NCI-H460 (cell line): ENCODE results near the gene COL6A3. TPM values are rescaled to one million over a fixed set of nuclear protein-coding genes. Genes with fewer than 3 reads are reported as not detected.
"Not testable (repeated sequence)": the region's sequence is repeated elsewhere in the genome, so short reads cannot be mapped to it uniquely, and the experiment has no call there.

ENCODE experiments used
- DNase-seq: peaks from one replicate; pipeline ENCODE4 v3.0.0-alpha.2; 2016; ENCODE audit warnings: low read depth; ENCODE audit errors: extremely low read depth
- total RNA-seq: library from RNA; depleted of rRNA; stranded (reverse); fragments of >200 nt; shearing (Covaris generic); gene quantifications from 2 replicates; pipeline ENCODE4 v1.2.3, GENCODE V29; 2014

COL6A3 gene
- total RNA-seq, 1 experiment from 2014 or later = 0.27 TPM

DNA sequence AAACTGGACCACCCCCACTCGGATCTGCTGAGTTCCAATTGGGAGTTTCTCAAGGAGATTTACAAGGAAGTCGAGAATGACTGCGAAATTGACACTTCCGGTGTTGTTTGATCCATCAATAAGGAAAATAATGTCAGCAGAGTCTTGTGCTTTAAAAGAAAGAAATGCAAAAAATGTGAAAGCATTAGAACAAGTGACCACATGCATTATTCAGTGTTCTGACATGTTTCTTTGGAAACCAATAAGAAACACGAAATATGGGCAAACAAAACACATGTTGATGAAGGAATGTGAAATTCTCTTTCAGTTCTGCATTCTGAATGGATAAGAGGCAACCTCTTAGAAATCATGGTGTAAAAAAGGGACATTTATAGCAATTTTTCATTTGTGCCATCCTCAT is 25.9 kb downstream of the COL6A3 start:
- DNase-seq = no peak

DNA sequence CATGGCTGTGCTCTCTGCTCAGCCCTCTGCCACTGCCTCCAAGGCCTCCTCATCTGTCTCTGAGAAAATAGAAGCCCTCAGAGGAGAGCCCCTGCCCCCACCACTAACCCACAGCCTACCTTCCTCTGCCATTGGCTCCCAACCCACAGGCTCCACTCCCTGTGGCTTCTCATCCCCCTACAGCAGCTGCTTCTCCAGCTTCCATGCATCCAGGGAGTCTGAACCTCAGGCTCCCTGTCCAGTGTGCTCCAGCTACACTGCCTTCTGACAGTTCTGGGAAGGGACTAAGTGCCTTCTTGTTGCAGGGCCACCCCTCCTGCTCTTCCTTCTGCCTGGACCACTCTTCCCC is 29.3 kb downstream of the COL6A3 start:
- DNase-seq = no peak

GRCh38 chr2:237383991-237384671 is 29.8 kb downstream of the COL6A3 start:
- no peak for DNase-seq

GRCh38 chr2:237380768-237381167 is 33.2 kb downstream of the COL6A3 start:
- no peak for DNase-seq

DNA sequence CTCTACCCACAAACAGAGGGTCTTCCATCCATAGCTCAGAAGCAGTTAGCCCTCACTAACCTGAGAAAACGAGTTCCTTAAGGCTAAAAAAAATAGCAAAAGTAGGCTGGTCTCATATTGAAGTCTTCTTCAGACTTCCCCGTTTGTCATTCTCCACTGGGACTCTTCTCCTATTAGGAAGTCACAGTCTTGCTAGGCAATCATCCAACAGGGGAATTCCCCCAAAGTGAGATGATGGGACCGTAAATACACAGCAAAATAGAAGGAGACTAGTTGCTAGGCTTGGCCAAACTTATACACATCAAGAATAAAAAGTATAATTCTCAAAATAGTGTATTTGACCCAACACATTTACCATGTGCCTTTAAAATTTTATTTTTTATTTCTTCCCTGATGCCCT is 34.3 kb downstream of the COL6A3 start:
- DNase-seq = no peak

DNA sequence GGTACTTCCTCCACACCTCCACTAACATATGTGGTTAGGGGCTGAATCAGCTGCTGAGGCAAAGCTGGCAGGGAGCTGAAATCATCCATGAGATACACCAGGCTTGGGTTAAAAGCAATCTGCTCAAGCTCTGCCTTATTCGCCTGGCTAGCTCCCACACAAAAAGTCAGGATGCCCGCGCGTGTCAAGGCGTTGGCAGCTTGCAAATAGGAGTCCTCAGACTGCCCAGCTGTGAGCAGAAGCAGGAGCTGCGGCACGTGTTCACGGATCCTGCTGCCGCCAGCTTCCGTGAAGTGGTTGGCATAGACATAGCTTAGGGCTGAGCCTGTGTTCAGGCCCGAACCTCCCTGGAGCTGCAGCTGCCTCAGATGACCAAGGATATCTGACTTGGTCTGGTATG is 35.3 kb downstream of the COL6A3 start:
- no peak for DNase-seq

DNA sequence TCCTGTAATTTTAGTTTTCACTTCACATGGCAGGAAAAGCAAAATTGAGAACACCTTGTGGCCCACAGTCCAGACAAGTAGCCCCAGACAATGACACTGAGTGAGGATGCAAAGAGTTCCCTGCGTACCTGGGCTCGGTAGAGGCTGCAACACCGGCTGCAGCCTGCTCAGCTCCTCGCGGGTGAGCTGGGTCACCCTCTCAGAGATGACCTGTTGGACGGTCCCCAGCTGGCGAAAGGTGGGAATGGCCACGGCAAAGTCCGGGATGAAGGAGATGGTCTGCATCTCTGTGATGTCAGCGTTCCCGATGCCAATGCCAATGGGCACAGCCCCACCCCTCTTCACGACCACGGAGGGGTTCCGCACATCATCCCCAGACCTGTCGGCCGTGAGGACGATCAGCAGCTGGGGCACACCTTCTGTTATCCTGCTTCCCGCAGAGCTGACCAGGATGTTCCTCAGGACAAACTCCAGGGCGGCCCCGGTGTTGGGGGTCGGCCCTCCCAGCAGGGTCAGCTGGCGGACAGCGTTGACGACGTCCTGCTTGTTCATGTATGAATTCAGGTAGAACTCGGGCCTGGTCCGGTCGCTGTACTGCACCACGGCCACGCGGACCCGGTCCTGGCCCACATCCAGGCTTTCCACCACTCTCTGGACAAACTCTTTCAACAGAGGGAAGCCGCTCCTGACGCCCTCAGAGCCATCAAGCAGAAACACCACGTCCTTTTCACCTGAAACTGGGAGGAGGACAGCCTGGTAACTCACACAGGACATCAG is 39.5 kb downstream of the COL6A3 start:
- DNase-seq = no peak

DNA sequence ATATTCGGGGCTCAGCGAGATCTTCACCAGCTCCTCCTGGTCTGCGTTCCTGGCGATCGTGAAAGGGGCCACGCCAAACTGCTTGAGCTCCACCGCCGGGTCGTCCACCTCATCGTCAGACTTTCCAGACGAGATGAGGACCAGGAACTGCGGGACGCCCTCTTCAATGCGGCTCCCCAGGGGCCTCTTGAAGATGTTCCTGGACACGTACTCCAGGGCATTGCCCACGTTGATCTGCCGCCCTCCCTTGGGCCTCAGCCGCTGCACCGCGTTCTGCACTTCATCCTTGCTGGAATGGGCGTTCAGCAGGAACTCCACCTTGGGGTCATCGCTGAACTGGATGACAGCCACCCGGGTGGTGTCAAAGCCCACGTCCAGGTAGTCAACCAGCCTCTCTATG is 42.1 kb downstream of the COL6A3 start:
- DNase-seq = no peak

- no peak for DNase-seq
Observed at GRCh38 chr2:237365671-237366070, 48.3 kb downstream of the COL6A3 start.

DNA sequence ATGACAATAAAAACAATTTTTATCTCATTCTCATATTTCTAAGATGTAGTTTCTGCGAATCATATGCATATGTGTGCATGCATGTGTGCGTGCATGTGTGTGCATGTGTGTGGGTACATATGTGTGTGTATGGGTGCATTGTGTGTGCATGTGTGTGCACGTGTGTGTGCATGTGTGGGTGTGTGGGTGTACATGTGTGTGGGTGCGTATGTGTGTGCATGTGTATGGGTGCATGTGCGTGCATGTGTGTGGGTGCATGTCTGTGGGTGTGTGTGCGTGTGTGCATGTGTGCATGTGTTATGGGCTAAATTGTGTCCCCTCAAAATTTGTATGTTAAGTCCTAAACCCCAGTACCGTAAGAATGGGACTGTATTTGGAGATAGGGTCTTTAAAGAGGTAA is 49.3 kb downstream of the COL6A3 start:
- no peak for DNase-seq

GRCh38 chr2:237361194-237362004 is 52.6 kb downstream of the COL6A3 start:
- DNase-seq = no peak

GRCh38 chr2:237359894-237360780 is 53.8 kb downstream of the COL6A3 start:
- DNase-seq = no peak

DNA sequence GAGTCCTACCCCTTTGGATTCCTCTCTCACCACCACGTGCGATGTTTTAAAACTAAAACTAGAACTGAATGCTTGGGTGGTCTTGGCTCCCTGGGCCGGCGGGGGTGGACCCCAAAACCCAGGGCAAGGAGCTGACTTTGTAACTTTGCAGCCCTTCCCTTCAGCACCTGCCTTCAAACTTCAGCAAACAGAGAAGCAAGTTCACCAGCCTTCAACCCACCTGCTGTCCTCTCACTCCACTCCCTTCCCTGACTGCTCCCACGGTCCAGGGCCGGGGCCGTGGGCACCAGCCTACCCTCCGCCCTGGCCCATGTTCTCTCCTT is 54.5 kb downstream of the COL6A3 start:
- no peak for DNase-seq

DNA sequence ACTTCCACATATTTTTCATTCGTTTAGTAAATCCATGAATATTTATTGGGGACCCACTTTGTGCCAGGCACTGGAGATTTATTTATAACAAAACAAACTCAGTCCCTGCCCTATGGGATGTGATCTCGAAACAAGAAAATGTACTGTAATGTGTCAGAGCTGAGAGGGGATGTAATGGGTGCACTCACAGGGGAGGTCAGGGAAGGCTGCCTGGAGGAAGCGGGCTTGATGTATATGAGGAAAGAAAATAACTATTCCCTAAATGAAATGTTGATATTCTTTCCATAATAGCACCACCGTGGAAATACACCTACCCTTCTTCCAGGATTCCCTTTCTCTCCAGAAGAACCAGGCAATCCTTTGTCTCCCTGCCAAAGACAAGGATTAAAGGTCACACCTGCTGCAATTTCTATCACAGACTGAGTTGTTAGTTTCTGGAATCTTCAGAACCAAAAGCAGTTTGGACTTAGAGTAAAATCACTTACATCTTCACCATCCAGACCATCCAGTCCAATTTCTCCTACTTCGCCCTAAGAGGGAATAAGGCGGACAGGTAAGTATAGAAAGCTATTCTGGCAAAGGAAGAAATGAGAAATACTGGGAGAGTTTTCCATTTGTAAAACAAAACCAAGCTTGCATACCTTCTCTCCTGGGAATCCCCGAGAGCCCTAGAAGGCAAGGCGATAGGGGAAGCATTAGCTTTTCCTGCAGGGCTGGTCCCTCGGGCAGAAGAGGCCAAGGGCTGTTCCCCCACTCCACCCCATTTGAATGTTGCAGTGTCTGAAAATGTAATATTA is 55.0 kb downstream of the COL6A3 start:
- no peak for DNase-seq

- no peak for DNase-seq
Observed at GRCh38 chr2:237355701-237356100, 58.3 kb downstream of the COL6A3 start.

GRCh38 chr2:237354892-237355291 is 59.1 kb downstream of the COL6A3 start:
- DNase-seq = no peak

- DNase-seq = not testable (repeated sequence)
Observed at GRCh38 chr2:237354172-237354571, 59.8 kb downstream of the COL6A3 start.

GRCh38 chr2:237353215-237353614 is 60.7 kb downstream of the COL6A3 start:
- DNase-seq = no peak

DNA sequence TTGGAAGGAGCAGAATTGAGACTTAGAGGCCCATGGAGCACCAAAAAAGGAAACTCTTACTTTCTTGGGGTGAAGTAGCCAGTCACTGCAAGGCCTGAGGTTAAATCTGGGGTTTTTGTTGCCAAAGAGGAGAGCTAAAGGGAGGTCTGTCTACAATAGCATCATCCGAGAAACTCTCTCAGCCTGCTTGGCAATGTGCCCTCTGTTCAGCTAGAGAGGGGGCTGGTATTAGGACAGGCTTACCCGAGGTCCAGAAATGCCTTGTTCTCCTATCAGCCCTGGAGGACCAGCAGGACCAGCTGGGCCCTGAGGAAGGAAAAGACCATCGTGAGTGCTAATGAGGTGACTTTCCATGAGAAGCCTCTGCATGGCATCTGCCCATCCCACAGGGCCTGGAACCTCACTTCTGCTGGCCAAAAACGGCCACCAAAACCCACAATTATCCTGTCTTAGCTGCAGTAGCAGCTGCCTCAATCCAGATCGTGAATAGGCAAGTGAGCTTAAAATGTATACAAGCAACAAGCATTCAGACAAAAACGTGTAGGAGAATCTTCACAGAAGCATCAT is 61.6 kb downstream of the COL6A3 start:
- no peak for DNase-seq

GRCh38 chr2:237351796-237352195 is 62.2 kb downstream of the COL6A3 start:
- no peak for DNase-seq
